Measurements from ENCODE around the gene CHD1.

Gene CHD1

DNA sequence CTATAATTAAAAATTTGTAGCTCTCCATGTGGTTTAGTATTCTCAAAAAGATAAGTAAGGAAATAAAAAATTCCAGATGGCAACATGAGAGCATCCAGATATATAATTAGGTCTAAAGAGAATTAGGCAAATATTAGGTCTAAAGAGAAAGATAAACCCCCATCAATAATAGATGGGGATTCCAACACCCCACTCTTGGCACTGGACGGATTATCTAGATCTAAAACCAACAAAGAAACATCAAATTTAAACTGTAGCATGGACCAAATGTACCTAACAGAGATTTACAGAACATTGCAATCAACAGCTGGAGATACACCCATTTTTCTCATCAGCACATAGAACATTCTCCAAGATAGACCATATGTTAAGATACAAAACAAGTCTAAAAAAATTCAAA is 123.7 kb downstream of the CHD1 start:
- H3K4me1 ChIP-seq (ENCODE audit: control insufficient read depth in 1 of 2, insufficient read depth in 1 of 2, low read depth in 1 of 2, low read length in 1 of 2) = no peaks in the 10 kb centered on the region
- H3K27ac ChIP-seq = no peak overlapping the region
- no peaks in the 10 kb centered on the region for H3K36me3 ChIP-seq
- peaks cover 7% of the 10 kb centered on the region for H3K9me3 ChIP-seq
- TF ChIP-seq, protein P1, sequence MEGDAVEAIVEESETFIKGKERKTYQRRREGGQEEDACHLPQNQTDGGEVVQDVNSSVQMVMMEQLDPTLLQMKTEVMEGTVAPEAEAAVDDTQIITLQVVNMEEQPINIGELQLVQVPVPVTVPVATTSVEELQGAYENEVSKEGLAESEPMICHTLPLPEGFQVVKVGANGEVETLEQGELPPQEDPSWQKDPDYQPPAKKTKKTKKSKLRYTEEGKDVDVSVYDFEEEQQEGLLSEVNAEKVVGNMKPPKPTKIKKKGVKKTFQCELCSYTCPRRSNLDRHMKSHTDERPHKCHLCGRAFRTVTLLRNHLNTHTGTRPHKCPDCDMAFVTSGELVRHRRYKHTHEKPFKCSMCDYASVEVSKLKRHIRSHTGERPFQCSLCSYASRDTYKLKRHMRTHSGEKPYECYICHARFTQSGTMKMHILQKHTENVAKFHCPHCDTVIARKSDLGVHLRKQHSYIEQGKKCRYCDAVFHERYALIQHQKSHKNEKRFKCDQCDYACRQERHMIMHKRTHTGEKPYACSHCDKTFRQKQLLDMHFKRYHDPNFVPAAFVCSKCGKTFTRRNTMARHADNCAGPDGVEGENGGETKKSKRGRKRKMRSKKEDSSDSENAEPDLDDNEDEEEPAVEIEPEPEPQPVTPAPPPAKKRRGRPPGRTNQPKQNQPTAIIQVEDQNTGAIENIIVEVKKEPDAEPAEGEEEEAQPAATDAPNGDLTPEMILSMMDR (IDR thresholded peaks at IDR 0.05) = no peak
- H3K4me3 ChIP-seq (ENCODE audit: low read depth in 1 of 2, low read length in 1 of 2) = no peak overlapping the region
- H3K27me3 ChIP-seq = peaks cover 10% of the 10 kb centered on the region

DNA sequence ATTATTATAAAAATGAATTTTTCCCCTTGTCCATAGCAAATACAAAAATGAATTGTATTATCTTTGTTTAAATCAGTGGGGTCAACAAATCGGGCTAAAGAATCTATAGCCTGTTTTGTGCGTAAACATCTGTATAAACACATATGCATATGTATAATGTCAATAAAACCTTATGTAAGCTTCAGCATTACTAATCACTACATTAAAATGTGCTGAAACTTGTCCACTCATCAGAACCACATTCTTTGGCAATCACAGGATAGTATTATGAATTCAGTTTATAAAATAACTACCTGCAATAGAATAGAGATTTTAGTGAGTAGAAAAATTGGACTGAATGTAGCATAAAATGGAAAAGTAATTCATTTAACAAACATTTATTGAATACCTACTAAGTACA is 124.7 kb downstream of the CHD1 start:
- TF ChIP-seq, protein P1 (IDR thresholded peaks at IDR 0.05) = no peak
- Histone ChIP-seq H3K4me1 (ENCODE audit: control insufficient read depth in 1 of 2, insufficient read depth in 1 of 2, low read depth in 1 of 2, low read length in 1 of 2) (no peaks in the 10 kb centered on the region), H3K4me3 (ENCODE audit: low read depth in 1 of 2, low read length in 1 of 2) (no peak overlapping the region), H3K36me3 (no peaks in the 10 kb centered on the region), H3K9me3 (peaks cover 7% of the 10 kb centered on the region), H3K27ac (no peak overlapping the region), H3K27me3 (peaks cover 10% of the 10 kb centered on the region)
